Measurements from ENCODE around the gene CISH. TPM values are rescaled to one million over a fixed set of nuclear protein-coding genes. Genes with fewer than 3 reads are reported as not detected.

Gene CISH
- total and polyA plus RNA-seq, 8 donors = 6.2 to 21.5 (median 11.2) TPM

DNA sequence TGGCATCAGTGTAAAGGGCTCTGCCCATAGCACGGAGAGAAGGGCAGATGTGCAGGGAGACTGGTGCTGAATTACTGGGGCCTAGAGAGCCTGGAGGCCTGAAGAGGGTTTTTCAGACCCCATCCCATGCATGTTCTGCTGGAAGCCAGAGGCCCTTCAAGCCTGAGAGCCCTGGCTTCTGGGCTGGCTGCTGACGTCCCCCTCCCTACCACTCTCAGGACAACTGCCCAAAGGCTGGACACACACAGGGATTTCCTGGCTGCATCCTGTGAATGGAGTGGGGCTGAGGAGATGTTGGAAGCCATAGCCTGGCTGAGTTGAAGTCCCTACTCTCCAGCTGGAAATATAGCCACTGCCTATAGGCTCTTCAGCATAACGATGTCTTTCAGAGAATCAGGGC, 46.2 kb upstream of the CISH start:
- TF ChIP-seq, protein P1, sequence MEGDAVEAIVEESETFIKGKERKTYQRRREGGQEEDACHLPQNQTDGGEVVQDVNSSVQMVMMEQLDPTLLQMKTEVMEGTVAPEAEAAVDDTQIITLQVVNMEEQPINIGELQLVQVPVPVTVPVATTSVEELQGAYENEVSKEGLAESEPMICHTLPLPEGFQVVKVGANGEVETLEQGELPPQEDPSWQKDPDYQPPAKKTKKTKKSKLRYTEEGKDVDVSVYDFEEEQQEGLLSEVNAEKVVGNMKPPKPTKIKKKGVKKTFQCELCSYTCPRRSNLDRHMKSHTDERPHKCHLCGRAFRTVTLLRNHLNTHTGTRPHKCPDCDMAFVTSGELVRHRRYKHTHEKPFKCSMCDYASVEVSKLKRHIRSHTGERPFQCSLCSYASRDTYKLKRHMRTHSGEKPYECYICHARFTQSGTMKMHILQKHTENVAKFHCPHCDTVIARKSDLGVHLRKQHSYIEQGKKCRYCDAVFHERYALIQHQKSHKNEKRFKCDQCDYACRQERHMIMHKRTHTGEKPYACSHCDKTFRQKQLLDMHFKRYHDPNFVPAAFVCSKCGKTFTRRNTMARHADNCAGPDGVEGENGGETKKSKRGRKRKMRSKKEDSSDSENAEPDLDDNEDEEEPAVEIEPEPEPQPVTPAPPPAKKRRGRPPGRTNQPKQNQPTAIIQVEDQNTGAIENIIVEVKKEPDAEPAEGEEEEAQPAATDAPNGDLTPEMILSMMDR (IDR thresholded peaks at IDR 0.05) = no peak

DNA sequence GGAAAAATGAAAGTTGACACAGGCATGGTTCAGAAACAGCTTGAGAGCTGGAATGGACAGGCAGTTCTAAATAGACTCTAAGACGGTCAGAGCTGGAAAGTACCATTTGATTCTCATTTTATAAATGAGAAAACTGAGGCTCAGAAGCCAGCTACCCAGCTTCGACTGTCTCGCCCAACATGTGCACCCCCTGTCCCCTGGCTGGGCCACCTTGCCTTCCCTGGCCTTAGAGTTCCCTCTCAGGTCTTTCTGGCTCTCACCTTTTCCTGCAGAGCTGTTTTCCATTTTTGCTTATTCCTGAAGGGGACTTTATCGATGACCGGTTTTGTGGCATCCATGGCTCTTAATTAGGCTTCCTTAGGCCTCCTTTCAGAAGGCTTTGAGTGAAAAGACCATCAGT, 45.8 kb upstream of the CISH start:
- DNase-seq = no peak
- H3K27ac ChIP-seq = no peak overlapping the region
- H3K4me1 ChIP-seq = no peaks in the 10 kb centered on the region
- H3K9me3 ChIP-seq = no peaks in the 10 kb centered on the region
- no peak overlapping the region for H3K4me3 ChIP-seq
- TF ChIP-seq, protein P1 (IDR thresholded peaks at IDR 0.05) = no peak
- no peak for FAIRE-seq
- H3K36me3 ChIP-seq = no peaks in the 10 kb centered on the region
- ATAC-seq = no peak
- WGBS, 2 donors = 86 to 93% methylated on average over 5 of the region's 5 CpGs
- no peaks in the 10 kb centered on the region for H3K27me3 ChIP-seq
- intact Hi-C loops (cut with DNase I) = no loop called here

More for the DNA sequence above, 46.2 kb upstream of the CISH start:
- FAIRE-seq = no peak
- H3K27ac ChIP-seq = no peak overlapping the region
- H3K4me1 ChIP-seq = no peaks in the 10 kb centered on the region
- H3K9me3 ChIP-seq = no peaks in the 10 kb centered on the region
- no peak for ATAC-seq
- WGBS, 2 donors = 87 to 90% methylated on average over 3 of the region's 3 CpGs
- intact Hi-C loops (cut with DNase I) = no loop called here
- no peaks in the 10 kb centered on the region for H3K36me3 ChIP-seq
- DNase-seq = peak in 1 of 6 donors; percentile 25
- no peak overlapping the region for H3K4me3 ChIP-seq
- H3K27me3 ChIP-seq = no peaks in the 10 kb centered on the region

DNA sequence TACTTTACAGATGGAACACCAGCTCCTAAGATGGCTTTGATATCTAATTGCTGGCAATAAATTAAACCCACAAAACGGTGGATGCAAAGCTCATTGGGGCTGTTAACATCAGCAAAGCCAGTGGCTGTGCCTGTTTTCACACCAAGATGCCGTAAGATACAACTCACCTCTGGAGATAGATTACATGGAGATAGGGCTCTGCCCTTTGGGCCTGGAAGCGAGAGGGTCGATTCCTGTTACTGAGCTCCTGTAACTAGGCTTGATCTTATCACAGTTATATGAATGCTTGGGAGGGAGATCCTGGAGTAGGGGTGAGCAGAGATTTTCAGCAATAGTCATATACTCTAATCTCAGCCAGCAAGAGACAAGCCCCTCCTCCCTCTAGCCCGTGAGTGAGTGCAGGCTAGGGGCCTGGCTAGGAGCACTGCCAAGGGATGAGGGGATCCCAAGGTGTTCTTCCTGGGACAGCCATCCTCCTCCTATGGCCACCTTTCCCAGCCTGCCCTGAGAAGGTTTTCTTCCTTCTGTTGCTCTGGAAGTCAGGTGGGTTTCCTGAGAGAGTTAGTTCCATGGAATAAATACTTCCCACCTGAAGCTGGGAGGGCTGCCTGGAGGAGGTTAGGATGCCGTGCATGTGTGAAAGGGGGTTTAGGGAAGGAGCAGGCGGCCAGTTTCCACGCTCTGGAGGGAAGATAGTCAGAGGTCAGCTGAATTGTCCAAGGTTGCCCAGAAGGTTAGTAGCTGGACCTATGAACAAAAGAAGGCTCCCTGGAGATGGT, 45.0 kb upstream of the CISH start:
- DNase-seq (peak in 1 of 6 donors; percentile 21), ATAC-seq (no peak), FAIRE-seq (no peak)
- Histone ChIP-seq H3K9me3 (no peaks in the 10 kb centered on the region), H3K27ac (no peak overlapping the region), H3K4me3 (no peak overlapping the region), H3K36me3 (no peaks in the 10 kb centered on the region), H3K4me1 (no peaks in the 10 kb centered on the region), H3K27me3 (no peaks in the 10 kb centered on the region)
- intact Hi-C loops (cut with DNase I) = no loop called here
- WGBS, 2 donors = 67 to 68% methylated on average over 8 of the region's 8 CpGs
- TF ChIP-seq, protein P1 (IDR thresholded peaks at IDR 0.05) = no peak

DNA sequence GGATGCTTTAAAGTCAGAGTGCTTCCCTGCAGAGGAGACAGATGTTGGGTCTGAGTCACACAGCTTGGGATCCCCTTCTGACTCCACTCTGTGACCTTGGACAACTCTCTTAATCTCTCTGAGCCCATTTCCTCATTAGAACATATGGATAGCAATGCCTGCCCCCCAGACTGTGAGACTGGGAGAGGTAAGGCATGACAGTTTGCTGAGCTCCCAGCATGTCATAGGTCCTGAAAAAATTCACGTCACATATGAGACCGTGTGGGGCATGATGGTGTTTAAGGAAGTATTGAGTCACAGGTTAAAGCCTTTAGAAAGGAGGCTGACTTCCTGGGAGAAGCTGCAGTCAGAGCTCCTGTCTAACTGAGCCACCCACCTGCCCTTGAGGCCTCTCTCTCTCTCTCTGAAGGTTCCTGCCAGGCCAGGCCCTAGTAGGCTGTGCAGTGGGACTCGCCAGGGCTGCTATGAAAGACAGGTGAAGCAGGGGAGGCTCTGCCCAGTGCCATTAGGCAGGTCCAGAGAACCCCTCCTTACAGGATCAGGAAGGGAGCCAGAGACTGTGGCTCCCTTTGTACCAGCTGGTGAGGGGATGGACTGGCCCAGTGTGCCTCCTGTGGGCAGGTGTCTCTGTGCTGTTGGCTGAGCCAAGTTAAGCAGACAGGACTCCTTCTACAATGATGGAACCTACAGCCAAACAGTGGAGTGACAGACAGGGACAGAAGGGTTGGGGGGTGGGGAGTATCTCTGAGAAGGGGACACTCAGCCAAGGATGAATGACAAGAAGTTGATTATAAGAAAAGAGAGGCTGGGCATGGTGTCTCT, 43.6 kb upstream of the CISH start:
- Histone ChIP-seq H3K9me3 (no peaks in the 10 kb centered on the region), H3K4me1 (no peaks in the 10 kb centered on the region), H3K27me3 (no peaks in the 10 kb centered on the region), H3K27ac (no peak overlapping the region), H3K36me3 (no peaks in the 10 kb centered on the region), H3K4me3 (no peak overlapping the region)
- no peak for FAIRE-seq
- TF ChIP-seq, protein P1 (IDR thresholded peaks at IDR 0.05) = no peak
- peak in 1 of 6 donors; percentile 16 for DNase-seq
- no peak for ATAC-seq
- intact Hi-C loops (cut with DNase I) = no loop called here
- 44 to 51% methylated on average over 3 of the region's 3 CpGs for WGBS, 2 donors

Measured in pancreas (tissue), 10 donors.